ENCODE data around the gene TOP2A.

DNA sequence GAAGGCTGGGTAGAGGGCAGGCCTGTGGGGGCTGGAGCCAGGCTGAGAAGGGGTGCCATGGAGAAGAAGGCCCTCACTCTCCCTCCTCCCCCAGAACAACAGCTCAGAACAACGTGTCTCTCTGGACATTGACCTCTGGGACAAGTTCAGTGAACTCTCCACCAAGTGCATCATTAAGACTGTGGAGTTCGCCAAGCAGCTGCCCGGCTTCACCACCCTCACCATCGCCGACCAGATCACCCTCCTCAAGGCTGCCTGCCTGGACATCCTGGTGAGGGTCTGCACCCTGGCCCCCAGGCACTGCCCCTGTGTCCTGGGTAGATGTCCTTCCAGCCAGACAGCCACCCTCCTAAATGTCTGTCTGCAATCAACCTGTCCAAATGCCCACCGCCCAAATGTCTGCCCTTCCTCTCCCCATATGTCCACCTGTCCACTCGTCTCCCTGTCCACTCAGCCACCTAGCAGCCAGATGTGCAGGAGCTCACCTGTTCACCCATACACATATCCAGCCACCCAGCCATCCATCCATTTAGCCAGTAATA, 65.4 kb downstream of the TOP2A start:
- no peak for TF ChIP-seq CTCF (IDR thresholded peaks at IDR 0.05)
- no peak for TF ChIP-seq POLR2A (IDR thresholded peaks at IDR 0.05)
- TF ChIP-seq POLR2AphosphoS5 (IDR thresholded peaks at IDR 0.05) = no peak
